Stimulated activated CD8-positive, alpha-beta memory T cell treated with anti-CD3 and anti-CD28 coated beads, Interleukin-12 subunit alpha, Interleukin-12 subunit beta, amount 100 ng/mL, for 24 hours (primary cell): ENCODE results near the gene KIFC1.
"Not testable (repeated sequence)": the region's sequence is repeated elsewhere in the genome, so short reads cannot be mapped to it uniquely, and the experiment has no call there.

ENCODE experiments used
- DNase-seq: peaks from one replicate; pipeline ENCODE4 v3.0.0-alpha.2; 2020; ENCODE audit errors: extremely low read depth

KIFC1 gene

GRCh38 chr6:33391278-33391921 lies at the start of gene KIFC1:
TSS of gene KIFC1 (plus strand) at chr6:33391823. CDS start at chr6:33391986, 163 bp downstream.
- DNase-seq, result peak; percentile 98

- not testable (repeated sequence) for DNase-seq
These were observed 48.0 kb upstream of the KIFC1 start for GRCh38 chr6:33343606-33343952.

GRCh38 chr6:33343953-33344611 lies 47.5 kb upstream of the KIFC1 start:
- DNase-seq, result no peak

GRCh38 chr6:33344701-33345697 lies 46.6 kb upstream of the KIFC1 start:
- no peak for DNase-seq

- not testable (repeated sequence) for DNase-seq
These were observed 44.7 kb upstream of the KIFC1 start for GRCh38 chr6:33346972-33347371.

- DNase-seq, result no peak
These were observed 43.8 kb upstream of the KIFC1 start for GRCh38 chr6:33347816-33348215.

- not testable (repeated sequence) for DNase-seq
These were observed 35.8 kb upstream of the KIFC1 start for GRCh38 chr6:33355860-33356259.

GRCh38 chr6:33356295-33356694 lies 35.3 kb upstream of the KIFC1 start:
- no peak for DNase-seq

GRCh38 chr6:33357160-33357871 lies 34.3 kb upstream of the KIFC1 start:
- DNase-seq, result not testable (repeated sequence)

GRCh38 chr6:33359331-33359730 lies 32.3 kb upstream of the KIFC1 start:
- no peak for DNase-seq

- not testable (repeated sequence) for DNase-seq
These were observed 28.1 kb upstream of the KIFC1 start for GRCh38 chr6:33363486-33363885.

GRCh38 chr6:33364475-33365205 lies 27.0 kb upstream of the KIFC1 start:
- not testable (repeated sequence) for DNase-seq

GRCh38 chr6:33365206-33365971 lies 26.2 kb upstream of the KIFC1 start:
- DNase-seq, result not testable (repeated sequence)

- no peak for DNase-seq
These were observed 24.5 kb upstream of the KIFC1 start for GRCh38 chr6:33367009-33367714.

- DNase-seq, result not testable (repeated sequence)
These were observed 24.0 kb upstream of the KIFC1 start for GRCh38 chr6:33367715-33368025.

- DNase-seq, result not testable (repeated sequence)
These were observed 19.7 kb upstream of the KIFC1 start for GRCh38 chr6:33371901-33372300.

- no peak for DNase-seq
These were observed 19.0 kb upstream of the KIFC1 start for GRCh38 chr6:33372526-33373123.

GRCh38 chr6:33373960-33374910 lies 17.4 kb upstream of the KIFC1 start:
- no peak for DNase-seq
